NCI-H146 treated with DMSO at 0.1 percent for 48 hours (cell line): ENCODE results near the gene GPR55.

Source experiments
- DNase-seq: peaks from one replicate; lab custom pipeline; 2025; ENCODE audit not compliant: unreplicated experiment; lab: John Stamatoyannopoulos, UW

Gene GPR55

GRCh38 chr2:230885463-230886130 lies 39.4 kb downstream of the GPR55 start:
- DNase-seq = no peak

- DNase-seq = no peak
These were observed 43.2 kb downstream of the GPR55 start for GRCh38 chr2:230881840-230882239.

- DNase-seq = no peak
These were observed 45.2 kb downstream of the GPR55 start for GRCh38 chr2:230879891-230880290.

- no peak for DNase-seq
These were observed 45.7 kb downstream of the GPR55 start for GRCh38 chr2:230879271-230879882.

GRCh38 chr2:230878599-230879188 lies 46.3 kb downstream of the GPR55 start:
- DNase-seq = no peak

- no peak for DNase-seq
These were observed 47.1 kb downstream of the GPR55 start for GRCh38 chr2:230877759-230878598.

GRCh38 chr2:230877116-230877758 lies 47.8 kb downstream of the GPR55 start:
- DNase-seq = no peak

GRCh38 chr2:230875347-230876315 lies 49.4 kb downstream of the GPR55 start:
- DNase-seq = no peak

GRCh38 chr2:230874876-230875275 lies 50.2 kb downstream of the GPR55 start:
- no peak for DNase-seq

- no peak for DNase-seq
These were observed 50.6 kb downstream of the GPR55 start for GRCh38 chr2:230874456-230874855.

- DNase-seq = no peak
These were observed 51.2 kb downstream of the GPR55 start for GRCh38 chr2:230873661-230874401.

GRCh38 chr2:230872968-230873660 lies 51.9 kb downstream of the GPR55 start:
- no peak for DNase-seq

- DNase-seq = no peak
These were observed 52.7 kb downstream of the GPR55 start for GRCh38 chr2:230872151-230872967.

GRCh38 chr2:230871361-230872150 lies 53.5 kb downstream of the GPR55 start:
- no peak for DNase-seq

GRCh38 chr2:230870544-230871360 lies 54.3 kb downstream of the GPR55 start:
- peak; percentile 26 for DNase-seq

GRCh38 chr2:230869914-230870543 lies 55.0 kb downstream of the GPR55 start:
- no peak for DNase-seq
